Stimulated activated CD4-positive, alpha-beta T cell treated with anti-CD3 and anti-CD28 coated beads, TNF-alpha, amount 100 ng/mL, for 48 hours (primary cell): ENCODE data around the gene CAP2.
"Not testable (repeated sequence)": the region's sequence is repeated elsewhere in the genome, so short reads cannot be mapped to it uniquely, and the experiment has no call there.

Source experiments
- DNase-seq, 3 donors: peaks; one replicate each; pipeline ENCODE4 v3.0.0-alpha.2; 2020; ENCODE audit warnings: low read depth in 3 of 3

The CAP2 gene

DNA sequence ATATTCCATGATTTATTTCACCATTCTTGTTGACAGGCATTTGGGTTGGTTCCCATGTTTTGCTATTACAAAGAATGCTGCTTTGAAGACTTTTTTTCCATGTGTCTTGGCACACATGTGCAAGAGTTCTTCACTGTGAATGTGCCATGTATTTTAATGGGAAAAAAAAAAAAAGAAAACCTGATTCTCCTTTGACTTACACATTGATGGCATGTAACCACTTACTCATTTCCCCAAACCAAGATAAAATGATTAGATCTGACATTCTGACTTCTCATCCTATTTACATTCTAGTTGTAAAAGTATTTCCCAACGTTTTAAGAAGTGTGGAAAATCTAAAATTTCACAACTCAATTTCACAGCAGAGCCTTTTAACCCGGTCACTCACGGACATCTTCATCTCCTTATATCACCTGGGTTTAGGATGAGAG, 4.4 kb downstream of the CAP2 start:
- DNase-seq: no peak

DNA sequence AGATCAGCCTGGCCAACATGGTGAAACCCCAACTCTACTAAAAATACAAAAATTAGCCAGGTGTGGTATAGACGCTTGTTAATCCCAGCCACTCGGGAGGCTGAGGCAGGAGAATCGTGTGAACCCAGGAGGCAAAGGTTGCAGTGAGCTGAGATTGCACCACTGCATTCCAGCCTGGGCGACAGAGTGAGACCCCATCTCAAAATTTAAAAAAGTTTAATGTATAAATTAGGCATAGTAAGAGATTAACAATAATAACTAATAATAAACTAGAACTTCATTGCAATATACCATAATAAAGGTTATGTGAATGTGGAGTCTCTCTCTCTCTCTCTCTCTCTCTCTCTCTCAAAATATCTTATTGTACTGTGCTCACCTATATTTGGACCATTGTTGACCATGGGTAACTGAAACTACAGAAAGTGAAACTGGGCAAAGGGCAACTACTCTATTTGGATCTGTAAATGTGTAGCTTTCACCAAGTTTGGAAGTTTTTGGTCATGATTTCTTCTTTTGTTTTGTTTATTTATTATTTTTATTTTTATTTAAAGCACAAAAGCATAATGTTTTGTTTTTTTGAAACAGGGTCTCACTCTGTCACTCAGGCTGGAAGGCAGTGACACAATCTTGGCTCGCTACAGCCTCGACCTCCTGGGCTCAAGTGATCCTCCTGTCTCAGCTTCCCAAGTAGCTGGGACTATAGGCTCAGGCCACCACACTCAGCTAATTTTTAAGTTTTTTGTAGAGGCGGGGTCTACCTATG, 12.0 kb downstream of the CAP2 start:
- not testable (repeated sequence) for DNase-seq

GRCh38 chr6:17405944-17406245, 12.5 kb downstream of the CAP2 start:
- no peak for DNase-seq

DNA sequence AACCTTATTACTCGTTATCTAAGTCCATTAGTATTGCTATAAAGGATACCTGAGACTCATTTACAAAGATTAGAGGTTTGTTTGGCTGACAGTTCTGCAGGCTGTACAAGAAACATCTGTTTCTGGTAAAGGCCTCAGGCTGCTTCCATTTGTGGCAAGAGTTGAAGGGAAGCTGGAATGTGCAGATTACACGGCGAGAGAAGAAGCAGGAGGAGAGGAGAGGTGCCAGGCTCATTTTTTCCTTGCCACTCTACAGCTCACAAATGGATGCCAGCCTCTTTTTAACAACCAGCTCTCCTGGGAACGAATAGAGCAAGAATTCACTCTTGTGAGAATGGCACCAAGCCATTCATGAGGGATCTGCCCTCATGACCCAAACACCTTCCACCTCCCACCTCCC, 14.7 kb downstream of the CAP2 start:
- DNase-seq: no peak

GRCh38 chr6:17410281-17410680, 16.9 kb downstream of the CAP2 start:
- DNase-seq: no peak

GRCh38 chr6:17413313-17413750, 19.9 kb downstream of the CAP2 start:
- DNase-seq: no peak

DNA sequence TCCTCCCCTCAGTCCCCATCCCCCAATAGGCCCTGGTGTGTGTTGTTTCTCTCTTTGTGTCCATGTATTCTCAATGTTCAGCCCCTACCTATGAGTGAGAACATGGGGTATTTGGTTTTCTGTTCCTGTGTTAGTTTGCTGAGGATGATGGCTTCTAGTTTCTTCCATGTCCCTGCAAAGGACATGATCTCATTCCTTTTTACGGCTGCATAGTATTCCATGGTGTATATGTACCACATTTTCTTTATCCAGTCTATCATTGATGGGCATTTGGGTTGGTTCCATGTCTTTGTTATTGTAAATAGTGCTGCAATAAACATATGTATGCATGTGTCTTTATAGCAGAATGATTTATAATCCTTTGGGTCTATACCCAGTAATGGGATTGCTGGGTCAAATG, 21.0 kb downstream of the CAP2 start:
- DNase-seq: not testable (repeated sequence)

DNA sequence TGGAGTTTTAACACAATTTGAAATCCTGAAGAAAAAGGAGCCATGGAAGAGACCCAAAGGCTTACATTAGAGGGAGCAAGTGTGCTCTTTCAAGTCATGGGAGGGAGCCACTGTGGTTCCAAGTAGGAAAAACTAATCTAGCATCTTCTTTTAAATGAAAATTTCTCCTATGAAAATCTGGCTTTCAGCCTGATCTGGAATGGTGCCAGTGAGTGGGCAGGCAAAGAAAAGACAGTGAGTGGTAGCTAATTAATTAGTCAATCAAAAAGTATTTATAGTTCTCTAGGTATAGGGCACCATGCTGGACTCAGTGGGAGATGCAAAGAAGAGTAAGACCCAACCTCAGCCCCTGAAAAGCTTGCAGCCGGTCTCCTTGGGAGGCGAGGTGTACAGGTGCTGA, 21.9 kb downstream of the CAP2 start:
- no peak for DNase-seq

- no peak for DNase-seq
Measured at GRCh38 chr6:17416806-17417205, 23.4 kb downstream of the CAP2 start.

GRCh38 chr6:17417817-17418216, 24.4 kb downstream of the CAP2 start:
- DNase-seq: no peak

GRCh38 chr6:17418281-17419188, 25.1 kb downstream of the CAP2 start:
- DNase-seq: no peak

GRCh38 chr6:17419189-17419575, 25.8 kb downstream of the CAP2 start:
- DNase-seq: no peak

DNA sequence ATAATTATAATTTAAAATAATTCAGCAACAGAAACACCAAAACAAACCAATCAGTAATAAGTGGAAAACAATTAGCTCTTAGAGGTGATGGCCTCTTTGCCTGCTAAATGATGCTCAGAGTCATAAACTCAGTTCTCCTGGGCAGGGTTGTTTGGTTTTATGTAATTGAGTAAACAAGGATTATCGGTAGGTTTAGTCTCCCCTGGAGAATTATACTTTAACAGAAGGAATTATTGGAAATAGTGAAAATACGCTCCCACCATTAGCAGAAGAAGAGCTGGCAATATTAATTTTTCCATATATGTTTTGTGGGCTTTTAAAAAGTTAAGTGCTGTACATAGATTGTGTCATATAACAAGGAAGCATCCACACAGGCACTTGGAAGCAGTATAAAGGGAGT, 27.0 kb downstream of the CAP2 start:
- DNase-seq: no peak

DNA sequence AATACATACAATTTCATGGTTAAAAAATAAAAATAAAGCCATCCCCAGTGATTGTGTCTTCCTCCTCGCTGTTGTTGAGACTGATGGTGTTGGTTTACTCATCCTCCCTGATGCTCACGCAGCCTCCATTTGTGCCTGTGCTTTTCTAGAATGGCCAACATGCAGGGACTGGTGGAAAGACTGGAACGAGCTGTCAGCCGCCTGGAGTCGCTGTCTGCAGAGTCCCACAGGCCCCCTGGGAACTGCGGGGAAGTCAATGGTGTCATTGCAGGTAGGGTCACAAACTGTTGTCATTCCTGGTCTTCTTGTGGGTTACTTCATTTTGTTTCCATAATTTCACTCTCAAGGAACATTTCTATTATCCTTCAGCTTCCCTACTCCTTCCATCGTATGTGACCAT, 28.0 kb downstream of the CAP2 start:
- no peak for DNase-seq

- DNase-seq: no peak
Measured at GRCh38 chr6:17423026-17423425, 29.6 kb downstream of the CAP2 start.

GRCh38 chr6:17427062-17427461, 33.7 kb downstream of the CAP2 start:
- DNase-seq: no peak

- DNase-seq: no peak
Measured at GRCh38 chr6:17427617-17428016, 34.2 kb downstream of the CAP2 start.

GRCh38 chr6:17428595-17429120, 35.3 kb downstream of the CAP2 start:
- not testable (repeated sequence) for DNase-seq

- no peak for DNase-seq
Measured at GRCh38 chr6:17429383-17430061, 36.1 kb downstream of the CAP2 start.

GRCh38 chr6:17431581-17431980, 38.2 kb downstream of the CAP2 start:
- no peak for DNase-seq

DNA sequence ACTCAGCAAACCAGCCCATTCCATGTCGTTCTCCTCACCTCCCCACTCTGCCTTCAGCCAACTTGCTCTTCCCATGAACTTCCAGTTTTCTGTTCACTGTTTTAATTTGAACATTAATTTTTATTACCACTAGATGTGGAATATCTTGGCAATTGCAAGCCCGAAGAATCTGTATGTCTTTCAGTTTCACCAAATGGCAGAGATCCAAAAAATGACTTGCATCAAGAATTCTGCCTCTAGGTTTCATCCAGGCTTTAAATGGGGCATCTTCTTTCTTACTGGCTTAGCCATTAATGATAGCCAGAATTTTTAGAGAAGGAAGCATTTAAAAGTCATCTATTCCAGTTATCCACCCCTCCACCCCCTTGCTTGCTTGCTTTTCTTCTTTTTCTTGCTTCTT, 39.0 kb downstream of the CAP2 start:
- no peak for DNase-seq

- no peak for DNase-seq
Measured at GRCh38 chr6:17439243-17439993, 46.0 kb downstream of the CAP2 start.
